Heart right ventricle (tissue), 16 donors: Measurements from ENCODE around the gene MAGI3. TPM values are rescaled to one million over a fixed set of nuclear protein-coding genes. Genes with fewer than 3 reads are reported as not detected.

Source experiments
- ATAC-seq, 8 donors: fragments of 200-7000 bp; cut with Tn5 transposase; one replicate each; pipeline ENCODE4 v1.9.1; 2020; ENCODE audit warnings: mild to moderate bottlenecking in 8 of 8, moderate library complexity in 8 of 8, moderate number of reproducible peaks in 1 of 8
- DNase-seq, 2 donors: peaks; one replicate each; pipeline ENCODE4 v3.0.0-alpha.2; 2020
- H3K27ac ChIP-seq, 10 donors: fragments of 200-600 bp; sonication (generic) in 2 of 10; one replicate each; pipeline versions ENCODE4 v1.5.0 to v1.8.0; 2020 to 2022; ENCODE audit warnings: mild to moderate bottlenecking in 3 of 10
- H3K27me3 ChIP-seq, 7 donors: fragments of 200-600 bp; one replicate each; pipeline ENCODE4 v1.8.0; 2021 to 2022; ENCODE audit warnings: mild to moderate bottlenecking in 2 of 7
- H3K36me3 ChIP-seq, 9 donors: fragments of 200-600 bp; sonication (generic) in 1 of 9; one replicate each; pipeline versions ENCODE4 v1.5.0 to v1.8.0; 2020 to 2022; ENCODE audit warnings: mild to moderate bottlenecking in 2 of 9
- H3K4me1 ChIP-seq, 9 donors: fragments of 200-600 bp; sonication (generic) in 1 of 9; one replicate each; pipeline versions ENCODE4 v1.5.0 to v1.8.0; 2020 to 2022; ENCODE audit warnings: mild to moderate bottlenecking in 4 of 9
- H3K4me3 ChIP-seq, 10 donors: fragments of 200-600 bp; sonication (generic) in 2 of 10; one replicate each; pipeline versions ENCODE4 v1.5.0 to v1.8.0; 2020 to 2022; ENCODE audit warnings: mild to moderate bottlenecking in 7 of 10, moderate library complexity in 2 of 10
- H3K9me3 ChIP-seq, 11 donors: fragments of 200-600 bp in 10 of 11; sonication (generic) in 2 of 11; one replicate each; pipeline versions ENCODE4 v1.5.0 to v1.8.0; 2013 to 2022; ENCODE audit warnings: mild to moderate bottlenecking in 2 of 11, control low read depth in 1 of 11, moderate library complexity in 1 of 11
- WGBS, 2 donors: extraction: QIAGEN DNeasy Blood & Tissue Kit; methylation state at CpG; one replicate each; pipeline ENCODE4 v1.1.7; 2013; ENCODE audit warnings: inconsistent platforms in 1 of 2; 5-methylcytosine and 5-hydroxymethylcytosine counted together
- intact Hi-C, 10 donors: fragments of 100-400 bp; cut with DNase I; formaldehyde crosslinking; loops; one replicate each; pipeline versions ENCODE4 v1.11.1 to v1.14.2; 2022
- polyA plus RNA-seq, 2 donors: library from polyadenylated mRNA; stranded (reverse); fragments of 200-250 nt; gene quantifications; one replicate each; pipeline ENCODE4 v1.2.3, GENCODE V29; 2013
- total RNA-seq, 10 donors: library from RNA; stranded (reverse); fragmentation: NEBNext Ultra II Directional in 3 of 10; extraction: Animal tissue kit (Norgen Biotek cat#: 25700) in 3 of 10; gene quantifications; one replicate each; pipeline versions ENCODE4 v1.2.1 to v1.2.4, GENCODE V29; 2021 to 2023
- TF ChIP-seq, protein P1 (sequence below), 9 donors: fragments of 200-600 bp; sonication (generic) in 2 of 9; IDR thresholded peaks; one replicate each; pipeline versions ENCODE4 v1.5.0 to v1.8.0; 2021 to 2022; ENCODE audit warnings: antibody characterized with exemption in 9 of 9, mild to moderate bottlenecking in 5 of 9, moderate library complexity in 1 of 9
- donor health status: Arrhythmogenic right ventricular cardiomyopathy.
- donor health status: ischemic (EF 13 %, LVEDD 7.1; RV severe dilation, severe dysfunction).
- donor health status: healthy with polysubstance abuse.
- donor health status: DM: no; HTN: yes; CAD: no.
- donor health status: DM: no; HTN: no; CAD: no.
- donor health status: ischemic (EF 25% LVEDD 6.9; RV normal size, moderate dysfunction).
- donor health status: ischemic (EF 25% LVEDD 5.7; RV mildly dilated, moderate dysfunction).
- donor health status: healthy.
- donor health status: DM: yes; HTN: yes; CAD: no.
- donor health status: Ischemic cardiomyopathy.
- donor health status: ischemic (EF 35%, LVEDD 5.7; RV mildly dilated, moderate dysfunction).
- donor health status: nonischemic (EF 11% LVEDD 7.7; RV severe dilation, severe dysfunction).
- donor health status: DM: yes; HTN: yes; CAD: no.
- donor health status: PGD.
- donor health status: ischemic (EF 29% LVEDD 5.4; RV normal size, mild dysfunction).
- donor health status: nonischemic (EF 23%, LVEDD 6.1; RV moderate dilation, normal function).

MAGI3 gene
- total and polyA plus RNA-seq, 12 donors, result 2.2 to 9.4 (median 7.5) TPM

DNA sequence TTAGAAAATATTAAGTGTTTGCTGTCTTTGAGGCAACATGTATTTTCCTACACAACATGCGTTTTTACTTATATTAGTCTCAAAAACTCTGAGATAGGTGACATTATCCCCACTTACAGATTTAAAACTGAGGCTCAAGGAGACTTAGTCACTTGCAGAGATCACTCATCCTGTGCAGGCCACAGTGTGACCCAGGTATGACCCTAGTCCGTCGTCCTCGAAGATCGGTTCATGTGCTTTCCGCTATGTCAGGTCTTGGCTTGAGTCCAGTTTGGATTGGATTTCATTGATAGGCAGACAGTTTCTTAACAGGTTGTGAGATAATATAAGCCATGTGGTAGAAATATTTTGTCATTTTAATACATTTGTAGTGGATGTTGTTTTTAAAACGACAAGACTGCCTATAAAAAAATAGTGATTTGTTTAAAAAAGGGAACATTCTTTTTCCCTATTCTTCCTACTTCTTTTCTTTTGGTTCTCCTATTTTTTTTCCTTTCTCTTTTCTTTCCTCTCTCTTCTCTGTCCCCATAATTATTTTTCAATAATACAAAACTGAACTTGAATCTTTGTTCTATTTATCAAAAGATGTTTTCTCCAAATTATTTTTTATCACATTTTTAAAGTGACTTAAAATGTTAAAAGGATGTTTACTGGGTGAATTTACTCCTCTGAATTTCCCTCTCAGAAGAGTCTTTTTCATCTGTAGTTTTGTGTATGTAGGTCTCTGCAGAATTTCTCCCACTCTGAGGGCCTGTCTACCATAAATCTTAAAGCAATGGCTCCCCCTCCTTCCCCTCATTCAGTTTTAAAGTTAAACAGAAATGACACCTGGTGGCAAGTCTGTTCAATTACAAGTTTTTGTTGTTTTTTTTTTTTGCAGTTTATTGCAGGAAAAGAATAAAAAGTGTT lies 287.2 kb downstream of the MAGI3 start:
- DNase-seq (peak in 1 of 2 donors; percentile 35), ATAC-seq (peak in 7 of 8 donors; percentile 52 to 74 (median 59))
- peaks cover 0 to 11% (median 6%) of the 10 kb centered on the region in 9 donors for H3K4me1 ChIP-seq
- no peaks in the 10 kb centered on the region for H3K27me3 ChIP-seq
- H3K9me3 ChIP-seq, result no peaks in the 10 kb centered on the region
- 20 to 27% methylated on average over 7 of the region's 7 CpGs for WGBS, 2 donors
- no peak overlapping the region for H3K27ac ChIP-seq
- peaks cover 0 to 29% (median 7%) of the 10 kb centered on the region in 9 donors for H3K36me3 ChIP-seq
- intact Hi-C loops, result loop anchor here (1.0 to 10.0 kb wide), 10 partner anchors 283 to 963 kb away; partner anchors contain the start of genes MAGI3 (in 3 of the 10), PPM1J (in 2 of the 10) and LRIG2 (in 1 of the 10)
- TF ChIP-seq, protein P1, sequence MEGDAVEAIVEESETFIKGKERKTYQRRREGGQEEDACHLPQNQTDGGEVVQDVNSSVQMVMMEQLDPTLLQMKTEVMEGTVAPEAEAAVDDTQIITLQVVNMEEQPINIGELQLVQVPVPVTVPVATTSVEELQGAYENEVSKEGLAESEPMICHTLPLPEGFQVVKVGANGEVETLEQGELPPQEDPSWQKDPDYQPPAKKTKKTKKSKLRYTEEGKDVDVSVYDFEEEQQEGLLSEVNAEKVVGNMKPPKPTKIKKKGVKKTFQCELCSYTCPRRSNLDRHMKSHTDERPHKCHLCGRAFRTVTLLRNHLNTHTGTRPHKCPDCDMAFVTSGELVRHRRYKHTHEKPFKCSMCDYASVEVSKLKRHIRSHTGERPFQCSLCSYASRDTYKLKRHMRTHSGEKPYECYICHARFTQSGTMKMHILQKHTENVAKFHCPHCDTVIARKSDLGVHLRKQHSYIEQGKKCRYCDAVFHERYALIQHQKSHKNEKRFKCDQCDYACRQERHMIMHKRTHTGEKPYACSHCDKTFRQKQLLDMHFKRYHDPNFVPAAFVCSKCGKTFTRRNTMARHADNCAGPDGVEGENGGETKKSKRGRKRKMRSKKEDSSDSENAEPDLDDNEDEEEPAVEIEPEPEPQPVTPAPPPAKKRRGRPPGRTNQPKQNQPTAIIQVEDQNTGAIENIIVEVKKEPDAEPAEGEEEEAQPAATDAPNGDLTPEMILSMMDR (IDR thresholded peaks at IDR 0.05), result peak; percentile 35 to 78 (median 62)
- no peak overlapping the region for H3K4me3 ChIP-seq

DNA sequence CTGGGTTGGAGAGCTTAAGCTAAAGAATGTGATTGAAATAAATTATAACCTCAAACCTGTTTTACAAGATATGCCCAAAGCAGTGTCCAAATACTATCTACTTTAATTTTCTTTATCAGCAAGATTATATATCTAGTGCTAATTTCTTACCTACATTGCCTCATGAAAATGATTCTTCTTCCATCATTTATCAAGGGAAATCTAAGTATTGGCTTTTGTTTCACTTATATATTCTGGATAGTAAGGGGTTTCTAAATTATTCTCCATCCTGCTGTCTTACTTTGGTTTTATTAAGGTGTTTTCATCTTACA lies 287.8 kb downstream of the MAGI3 start:
- H3K4me1 ChIP-seq, result peaks cover 0 to 11% (median 8%) of the 10 kb centered on the region in 9 donors
- H3K27ac ChIP-seq, result no peak overlapping the region
- intact Hi-C loops, result loop anchor here in 8 of 10 donors (1.0 to 10.0 kb wide), 9 partner anchors 283 to 963 kb away; partner anchors contain the start of genes MAGI3 (in 3 of the 8), PPM1J (in 2 of the 8) and LRIG2 (in 1 of the 8)
- H3K36me3 ChIP-seq, result peaks cover 0 to 29% (median 4%) of the 10 kb centered on the region in 9 donors
- no peaks in the 10 kb centered on the region for H3K9me3 ChIP-seq
- H3K27me3 ChIP-seq, result no peaks in the 10 kb centered on the region
- no peak for DNase-seq
- ATAC-seq, result no peak
- no peak overlapping the region for H3K4me3 ChIP-seq
- TF ChIP-seq, protein P1 (IDR thresholded peaks at IDR 0.05), result peak in 2 of 9 donors; percentile 22 to 32

DNA sequence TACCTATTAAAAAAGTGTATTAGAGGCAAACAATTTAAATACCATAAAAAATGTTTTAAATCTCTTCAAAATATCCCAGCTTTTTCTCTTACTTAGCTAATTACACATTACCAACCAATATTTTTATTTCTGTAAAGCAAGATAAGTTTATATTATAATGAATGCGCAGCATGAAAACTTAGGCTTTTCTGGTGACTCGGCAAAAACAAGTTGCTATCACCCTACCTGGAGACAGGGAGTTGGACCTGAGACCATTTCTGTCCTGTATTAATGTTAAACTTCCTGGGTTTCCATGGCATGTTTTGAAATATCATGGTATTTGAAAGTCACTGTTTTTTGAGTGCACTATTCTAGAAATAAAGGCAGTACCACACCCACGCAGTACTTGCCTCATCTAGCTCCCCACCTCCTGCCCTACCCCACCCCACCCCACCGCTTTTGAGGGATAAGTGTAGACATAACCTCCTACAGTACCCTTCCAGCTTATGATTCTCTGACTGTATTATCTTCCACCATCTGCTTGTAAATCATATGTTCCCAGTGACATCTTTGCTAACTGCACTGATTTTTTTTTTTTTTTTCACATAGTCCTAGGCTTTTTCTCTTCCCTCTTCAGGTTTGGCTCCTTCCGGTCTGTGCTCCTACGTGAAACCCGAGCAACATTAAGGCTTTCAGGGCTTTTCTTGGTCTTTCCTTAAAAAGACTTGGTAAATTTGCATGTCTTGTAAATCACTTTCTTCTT lies 291.5 kb downstream of the MAGI3 start:
- no peak for ATAC-seq
- TF ChIP-seq, protein P1 (IDR thresholded peaks at IDR 0.05), result no peak
- Histone ChIP-seq H3K4me1 (peaks cover 0 to 22% (median 18%) of the 10 kb centered on the region in 9 donors), H3K36me3 (peaks cover 0 to 27% (median 0%) of the 10 kb centered on the region in 9 donors), H3K4me3 (no peak overlapping the region), H3K9me3 (no peaks in the 10 kb centered on the region), H3K27ac (no peak overlapping the region), H3K27me3 (no peaks in the 10 kb centered on the region)
- WGBS, 2 donors, result 94 to 95% methylated on average over 7 of the region's 7 CpGs
- no peak for DNase-seq
- intact Hi-C loops, result no loop called here
